HG02884 (cell line): ENCODE results near the gene OBP2A.

ENCODE experiments used
- ATAC-seq: cut with Tn5 transposase; IDR thresholded peaks from one replicate; pipeline ENCODE4 v1.9.1; 2021; ENCODE audit warnings: mild to moderate bottlenecking, moderate library complexity; ENCODE audit not compliant: unreplicated experiment

Gene OBP2A

GRCh38 chr9:135551456-135551855 is 5.5 kb downstream of the OBP2A start:
- ATAC-seq: no peak

DNA sequence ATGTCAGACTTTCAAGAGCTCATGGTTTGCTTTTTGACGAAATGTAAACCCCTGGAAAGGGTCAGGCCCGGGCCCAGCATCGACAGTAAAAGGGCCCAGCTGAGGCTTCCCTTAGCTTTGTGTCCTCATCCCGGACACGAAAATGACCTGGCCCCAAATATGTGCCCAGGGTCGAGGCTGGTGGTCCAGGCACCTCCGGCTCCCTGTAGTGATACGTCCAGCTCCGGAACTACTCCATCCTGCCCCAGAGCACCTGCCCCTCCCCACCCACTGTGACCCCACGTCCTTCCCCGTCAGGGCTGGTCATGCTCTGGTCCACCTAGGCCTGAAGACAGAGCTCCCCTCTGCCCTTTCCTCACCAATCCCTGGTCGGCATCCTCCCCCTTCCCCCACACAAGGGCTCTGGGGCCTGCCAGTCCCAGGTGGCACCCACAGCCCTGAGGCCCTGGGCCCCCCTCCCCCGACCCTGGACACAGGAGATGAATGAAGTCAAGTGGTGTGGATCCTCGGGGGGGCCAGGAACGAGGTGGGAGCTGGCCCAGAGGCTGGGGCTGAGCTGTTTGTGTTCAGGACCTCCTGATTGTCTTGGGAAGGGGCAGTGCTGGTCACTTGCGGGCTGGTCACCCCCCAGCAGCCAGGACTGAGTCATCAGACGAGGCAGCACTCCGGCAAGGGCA is 6.2 kb downstream of the OBP2A start:
- ATAC-seq: no peak

DNA sequence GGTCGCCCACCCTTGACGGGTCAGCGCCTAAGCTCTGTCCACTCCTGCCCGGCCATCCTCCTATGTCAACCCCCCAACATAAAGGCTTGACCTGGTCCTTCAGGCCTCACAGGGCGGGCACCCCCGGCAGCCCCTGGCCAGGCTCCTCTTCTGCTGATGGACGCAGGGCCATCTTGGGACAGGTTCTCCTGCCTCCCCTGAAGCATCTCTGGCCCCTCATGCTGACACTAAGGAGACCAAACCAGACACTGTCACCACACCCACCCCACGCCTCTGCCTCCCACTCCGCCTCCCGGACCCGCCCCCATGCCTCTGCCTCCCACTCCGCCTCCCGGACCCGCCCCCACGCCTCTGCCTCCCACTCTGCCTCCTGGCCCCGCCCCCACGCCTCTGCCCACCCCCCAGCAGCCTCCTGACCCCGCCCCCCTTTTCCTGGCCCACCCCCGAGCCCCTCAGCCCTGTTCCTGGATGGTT is 6.8 kb downstream of the OBP2A start:
- no peak for ATAC-seq

- no peak for ATAC-seq
Observed at GRCh38 chr9:135554718-135555117, 8.8 kb downstream of the OBP2A start.

GRCh38 chr9:135555203-135555602 is 9.3 kb downstream of the OBP2A start:
- no peak for ATAC-seq

GRCh38 chr9:135555910-135556309 is 10.0 kb downstream of the OBP2A start:
- ATAC-seq: no peak

DNA sequence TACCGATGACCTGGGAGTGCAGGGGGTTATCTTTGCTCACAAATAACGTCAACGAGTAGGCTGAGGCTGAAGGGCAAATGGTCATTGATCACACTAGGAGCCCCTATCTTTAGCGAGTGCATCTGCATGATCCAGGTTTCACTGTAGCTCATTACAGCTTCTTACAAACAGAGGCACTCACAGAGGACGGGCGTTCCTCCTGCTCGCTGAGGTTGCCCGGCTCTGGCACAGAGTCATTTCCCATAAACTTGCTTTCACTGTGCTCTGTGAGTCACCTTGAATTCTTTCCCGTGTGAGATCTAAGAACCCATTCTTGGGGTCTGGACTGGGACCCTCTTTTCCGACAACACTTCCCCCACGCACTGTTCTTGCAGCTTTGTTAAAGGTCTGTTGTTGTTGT is 13.7 kb downstream of the OBP2A start:
- ATAC-seq: no peak

DNA sequence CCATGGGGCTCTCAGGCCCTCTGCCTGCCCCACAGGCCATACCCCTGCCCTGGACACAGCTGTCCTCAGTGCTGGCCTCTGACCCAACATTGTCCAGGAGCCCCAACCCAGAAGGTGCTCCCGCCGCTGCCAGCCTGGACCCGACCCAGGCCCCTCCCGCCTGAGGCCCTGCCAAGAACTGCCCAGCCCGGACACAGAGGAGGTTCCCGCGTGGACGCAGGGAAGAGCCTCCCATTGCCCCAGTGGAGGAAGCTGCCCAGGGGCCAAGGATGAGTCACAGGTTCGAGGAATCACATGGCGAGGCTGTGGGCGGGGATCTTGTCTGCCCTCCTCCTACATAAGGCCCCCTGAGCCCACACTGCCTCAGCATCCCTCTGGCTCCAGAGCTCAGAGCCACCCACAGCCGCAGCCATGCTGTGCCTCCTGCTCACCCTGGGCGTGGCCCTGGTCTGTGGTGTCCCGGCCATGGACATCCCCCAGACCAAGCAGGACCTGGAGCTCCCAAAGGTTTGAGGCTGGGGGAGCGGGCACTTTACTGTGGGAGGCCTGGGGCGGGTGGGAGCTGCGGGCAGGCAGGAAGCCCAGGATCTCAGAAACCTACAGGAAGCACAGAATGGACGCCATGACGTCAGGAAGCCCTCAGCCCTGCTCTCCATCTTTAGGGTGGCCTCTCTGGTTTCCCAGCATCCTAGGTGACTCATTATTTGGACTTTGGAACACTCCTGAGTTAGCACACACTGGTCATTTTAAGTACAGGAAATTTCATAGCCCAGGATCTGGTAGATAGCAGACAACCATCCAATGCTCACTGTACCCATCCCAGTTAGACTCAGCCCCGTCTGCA is 15.7 kb downstream of the OBP2A start, which contains the start of gene PAEP:
PAEP (plus strand) TSS at position 366 of the 844 bp plus-strand sequence.
- no peak for ATAC-seq

DNA sequence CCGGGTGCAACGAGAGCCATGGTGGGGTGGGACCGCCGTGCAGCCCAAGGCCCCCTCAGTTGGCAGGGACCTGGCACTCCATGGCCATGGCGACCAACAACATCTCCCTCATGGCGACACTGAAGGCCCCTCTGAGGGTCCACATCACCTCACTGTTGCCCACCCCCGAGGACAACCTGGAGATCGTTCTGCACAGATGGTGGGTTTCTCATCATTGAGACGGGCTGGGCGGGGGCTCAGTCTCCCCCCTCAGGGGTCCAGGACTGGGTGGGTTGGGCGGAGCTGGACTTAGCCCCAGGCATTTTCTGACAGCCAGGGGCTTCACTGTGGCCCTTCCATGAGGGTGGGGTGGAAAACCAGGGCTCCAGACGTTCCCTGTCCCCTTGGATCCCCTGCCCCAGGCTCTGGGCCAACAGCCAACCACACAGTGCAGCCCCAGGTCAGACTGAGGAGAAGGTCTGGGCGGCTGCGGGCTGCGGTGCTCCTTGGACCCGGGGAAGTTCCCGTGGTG is 16.4 kb downstream of the OBP2A start:
- ATAC-seq: no peak

GRCh38 chr9:135563039-135563476 is 17.1 kb downstream of the OBP2A start:
- ATAC-seq: no peak

DNA sequence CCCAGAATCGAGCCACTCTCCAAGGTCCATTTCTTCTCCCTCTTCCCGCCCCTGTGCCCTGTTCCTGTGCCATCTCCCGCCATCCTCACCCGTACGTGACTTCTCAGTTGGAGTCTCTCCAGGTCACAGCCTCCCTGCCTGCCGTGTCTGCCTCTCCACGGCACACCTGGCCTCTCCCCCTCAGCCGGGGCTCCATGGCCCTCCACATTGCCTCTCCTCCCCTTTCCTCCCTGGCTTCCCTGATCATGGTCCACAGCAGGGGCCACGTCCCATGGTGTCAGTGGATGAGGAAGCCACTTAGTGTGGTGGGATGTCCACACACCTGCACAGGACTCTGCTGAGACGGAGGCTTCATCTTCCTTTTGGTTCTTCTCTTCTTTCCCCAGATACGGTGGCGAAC is 17.9 kb downstream of the OBP2A start:
- ATAC-seq: no peak

DNA sequence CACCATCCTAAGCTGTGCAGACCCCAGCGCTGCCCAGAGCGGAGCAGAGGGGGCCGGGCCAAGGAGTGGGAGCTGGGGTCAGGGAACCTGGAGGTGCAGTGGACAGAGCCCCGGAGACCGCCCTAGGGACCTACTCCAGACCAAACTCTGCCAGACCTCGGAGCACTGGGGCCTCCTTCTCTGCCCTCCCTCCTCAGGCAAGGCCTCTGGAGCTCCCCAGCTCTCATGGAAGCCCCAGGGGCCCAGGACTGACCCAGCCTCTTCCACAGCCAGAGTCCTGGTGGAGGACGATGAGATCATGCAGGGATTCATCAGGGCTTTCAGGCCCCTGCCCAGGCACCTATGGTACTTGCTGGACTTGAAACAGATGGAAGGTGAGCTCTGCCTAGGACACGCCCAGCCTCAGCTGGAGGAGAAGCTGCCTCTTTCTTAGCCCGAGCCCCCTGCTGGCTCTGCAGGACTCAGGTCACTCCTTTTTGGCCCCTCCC is 19.3 kb downstream of the OBP2A start:
- ATAC-seq: no peak

GRCh38 chr9:135565636-135566035 is 19.7 kb downstream of the OBP2A start:
- no peak for ATAC-seq

DNA sequence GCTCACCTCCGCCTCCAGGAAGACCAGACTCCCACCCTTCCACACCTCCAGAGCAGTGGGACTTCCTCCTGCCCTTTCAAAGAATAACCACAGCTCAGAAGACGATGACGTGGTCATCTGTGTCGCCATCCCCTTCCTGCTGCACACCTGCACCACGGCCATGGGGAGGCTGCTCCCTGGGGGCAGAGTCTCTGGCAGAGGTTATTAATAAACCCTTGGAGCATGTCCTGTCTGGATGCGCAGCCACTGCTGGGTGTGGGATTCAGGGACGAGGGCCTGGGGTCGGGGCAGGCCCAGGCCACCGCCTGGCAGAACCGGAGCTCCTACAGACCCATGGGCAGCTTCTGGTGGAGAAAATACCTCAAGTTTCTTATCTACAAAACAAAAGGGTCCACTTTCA is 20.6 kb downstream of the OBP2A start:
- ATAC-seq: no peak

DNA sequence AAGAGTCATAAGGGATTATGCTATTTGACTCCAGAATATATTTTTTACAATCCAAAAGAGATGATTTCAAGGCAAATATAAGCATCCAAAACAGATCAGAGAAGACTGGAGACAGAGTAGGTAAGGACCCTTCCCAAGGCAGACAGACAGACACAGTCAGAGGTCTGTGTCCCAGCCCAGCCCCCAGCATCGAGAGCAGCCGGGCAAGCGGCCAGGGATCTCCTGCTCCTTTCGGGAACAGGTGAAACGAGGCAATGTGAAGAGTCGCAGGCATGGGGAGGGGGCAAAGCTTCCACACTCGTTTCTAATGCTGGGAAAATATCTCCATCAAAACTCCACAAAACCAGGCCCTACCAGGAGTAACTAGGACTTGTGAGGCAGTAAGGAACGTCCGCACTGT is 21.4 kb downstream of the OBP2A start:
- no peak for ATAC-seq

DNA sequence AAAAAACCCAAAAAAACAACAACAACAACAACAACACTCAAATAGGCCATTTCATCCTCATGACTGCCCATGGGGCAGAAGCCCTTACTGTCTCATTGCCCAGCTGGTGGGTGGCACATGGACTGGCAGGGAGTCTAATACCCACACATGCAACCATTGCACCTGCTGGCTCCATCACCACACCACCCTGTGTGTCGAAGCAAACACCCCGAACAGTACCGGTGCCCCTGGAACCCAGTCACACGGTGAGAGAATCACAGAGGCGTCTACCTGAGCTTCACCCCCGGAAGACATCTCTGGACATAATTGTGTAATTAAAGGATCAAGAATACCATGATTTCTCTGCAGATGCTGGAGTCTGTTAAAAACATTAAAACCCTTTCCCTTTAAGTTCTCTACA is 22.1 kb downstream of the OBP2A start:
- no peak for ATAC-seq

DNA sequence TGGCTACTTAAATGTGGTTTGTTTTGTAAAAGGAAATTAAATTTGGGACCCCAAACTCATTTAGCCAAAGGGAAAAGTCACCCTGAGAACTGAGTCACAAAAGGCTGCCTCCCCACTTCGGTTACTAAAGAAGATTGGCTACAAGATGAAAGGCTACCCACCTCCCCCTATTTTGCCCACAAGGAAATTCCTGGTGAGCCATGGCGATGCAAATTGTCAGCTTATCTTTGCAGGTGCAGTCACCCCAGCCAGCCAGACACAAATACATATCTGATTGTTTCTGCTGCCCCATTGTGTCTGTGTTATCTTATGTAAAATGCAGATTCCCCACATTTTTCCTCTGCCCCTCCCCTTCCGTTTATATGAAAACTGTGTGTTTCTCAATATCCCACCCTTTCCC is 24.5 kb downstream of the OBP2A start:
- ATAC-seq: no peak

- ATAC-seq: no peak
Observed at GRCh38 chr9:135572233-135572632, 26.3 kb downstream of the OBP2A start.

DNA sequence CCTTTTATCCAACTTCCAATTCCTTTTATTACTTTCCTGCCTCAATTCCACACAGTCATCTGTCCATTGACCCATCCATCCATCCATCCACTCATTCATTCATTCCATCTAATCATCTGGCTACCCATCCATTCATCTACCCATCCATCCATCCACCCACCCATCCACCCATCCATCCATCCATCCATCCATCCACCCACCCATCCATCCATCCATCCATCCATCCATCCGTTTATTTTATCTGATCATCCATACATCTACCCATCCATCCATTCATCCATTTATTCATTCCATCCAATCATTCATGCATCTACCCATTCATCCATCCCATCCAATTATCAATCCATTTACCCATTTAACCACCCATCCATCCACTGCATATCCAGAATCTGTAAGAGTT is 27.2 kb downstream of the OBP2A start:
- ATAC-seq: no peak

DNA sequence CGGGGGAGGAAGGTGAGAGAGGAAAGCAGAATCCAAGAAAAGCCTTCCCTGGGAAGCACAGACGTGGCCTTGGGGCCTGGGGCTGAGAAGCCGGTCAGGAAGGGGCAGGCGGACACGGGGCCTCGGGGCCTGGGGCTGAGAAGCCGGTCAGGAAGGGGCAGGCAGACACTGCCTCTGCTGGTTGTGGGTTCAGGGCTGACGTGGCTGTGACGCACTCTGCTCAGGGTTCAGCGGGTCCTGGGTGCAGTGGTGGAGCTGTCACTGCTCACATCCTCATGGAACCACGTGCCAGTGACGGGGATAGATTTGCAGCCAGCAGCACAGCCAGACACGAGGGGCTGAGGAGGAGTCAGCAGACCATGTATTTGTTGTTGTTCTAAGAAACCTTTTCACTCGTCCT is 28.4 kb downstream of the OBP2A start:
- ATAC-seq: no peak

DNA sequence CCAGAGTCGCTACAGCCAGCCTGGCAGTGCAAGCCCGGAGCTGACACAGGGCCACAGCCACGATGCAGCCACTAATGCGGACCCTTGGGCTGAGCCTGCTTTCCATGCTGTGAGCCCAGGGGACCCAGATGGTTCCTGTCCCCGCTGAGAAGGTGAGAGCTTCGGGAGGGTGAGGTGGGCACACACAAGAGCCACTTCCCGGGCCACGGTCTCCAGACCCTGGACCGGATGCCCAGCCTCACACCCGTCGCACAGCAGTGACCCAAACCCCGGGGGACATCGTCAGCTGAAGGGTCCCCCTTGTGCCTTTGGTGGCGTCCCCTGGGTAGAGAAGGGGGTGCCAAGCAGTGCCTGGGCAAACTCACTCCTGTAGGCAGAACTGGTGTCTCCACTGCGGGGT is 29.0 kb downstream of the OBP2A start:
- ATAC-seq: no peak
